Body of pancreas (tissue), 4 donors: ENCODE measurements around the gene SPG21. TPM values are rescaled to one million over a fixed set of nuclear protein-coding genes. Genes with fewer than 3 reads are reported as not detected.

ENCODE experiments used
- ATAC-seq: fragments of 150-250 bp; one replicate; pipeline ENCODE4 v1.9.1; 2016
- DNase-seq, 4 donors: peaks; one replicate each; pipeline ENCODE4 v3.0.0-alpha.2; 2019
- H3K27ac ChIP-seq, 4 donors: fragments of 200-600 bp; sonication (generic); 1 replicate in 3 of 4; 2 replicates in 1 of 4; pipeline versions ENCODE4 v1.5.1 to v1.6.1; 2016 to 2019; ENCODE audit warnings: mild to moderate bottlenecking in 1 of 4, mixed read lengths in 1 of 4, moderate library complexity in 1 of 4
- H3K27me3 ChIP-seq, 2 donors: fragments of 200-600 bp; sonication (generic); one replicate each; pipeline ENCODE4 v1.6.0; 2016; ENCODE audit warnings: mild to moderate bottlenecking in 1 of 2
- H3K36me3 ChIP-seq, 2 donors: fragments of 200-600 bp; sonication (generic); replicated peaks in 1 of 2; 2 replicates each; pipeline ENCODE4 v1.5.1; 2016; ENCODE audit warnings: low read depth in 2 of 2; ENCODE audit not compliant: insufficient read depth in 1 of 2
- H3K4me1 ChIP-seq: fragments of 200-600 bp; sonication (generic); one replicate; pipeline ENCODE4 v1.6.0; 2016
- H3K4me3 ChIP-seq, 2 donors: fragments of 200-600 bp; sonication (generic); 1 replicate in 1 of 2; 2 replicates in 1 of 2; pipeline ENCODE4 v1.5.1; 2016 to 2019
- H3K9me3 ChIP-seq, 3 donors: fragments of 200-600 bp; sonication (generic); 1 replicate in 2 of 3; 2 replicates in 1 of 3; pipeline ENCODE4 v1.5.1; 2016
- CTCF ChIP-seq, 7 experiments: fragments of 450-650 bp in 4 of 7; fragments of 200-600 bp in 3 of 7; sonication (generic) in 3 of 7; IDR thresholded peaks; one replicate each; pipeline ENCODE4 v1.5.1; 2016 to 2019; ENCODE audit warnings: antibody characterized with exemption in 7 of 7
- POLR2A ChIP-seq, 3 donors: fragments of 450-650 bp; IDR thresholded peaks; one replicate each; pipeline ENCODE4 v1.6.1; 2016; ENCODE audit warnings: antibody characterized with exemption in 3 of 3, mild to moderate bottlenecking in 2 of 3
- WGBS, 2 donors: methylation state at CpG; one replicate each; pipeline ENCODE4 v1.1.5; 2017; 5-methylcytosine and 5-hydroxymethylcytosine counted together
- intact Hi-C: fragments of 100-400 bp; cut with DNase I; formaldehyde crosslinking; loops from one replicate; pipeline ENCODE4 v1.15.1; 2023
- total RNA-seq, 2 donors: library from RNA; depleted of rRNA; stranded (reverse); fragments of >200 nt; gene quantifications; one replicate each; pipeline ENCODE4 v1.1.0, GENCODE V29; 2016

SPG21 gene
- total RNA-seq, 2 donors from 2014 or later: 33.0 to 46.4 TPM

- TF ChIP-seq POLR2A (IDR thresholded peaks at IDR 0.05) (no peak), CTCF (IDR thresholded peaks at IDR 0.05) (no peak)
- Histone ChIP-seq H3K4me3 (no peak overlapping the region), H3K4me1 (no peaks in the 10 kb centered on the region), H3K27me3 (no peaks in the 10 kb centered on the region), H3K36me3 (no peaks in the 10 kb centered on the region), H3K9me3 (no peaks in the 10 kb centered on the region), H3K27ac (no peak overlapping the region)
- ATAC-seq (no peak), DNase-seq (no peak)
- WGBS, 2 donors: 76 to 78% methylated on average over 8 to 11 of the region's 11 CpGs
- intact Hi-C loops: no loop called here
Measured at GRCh38 chr15:64930778-64931371, 58.8 kb downstream of the SPG21 start.

GRCh38 chr15:64930019-64930652 is 59.6 kb downstream of the SPG21 start:
- no peaks in the 10 kb centered on the region for H3K36me3 ChIP-seq
- TF ChIP-seq POLR2A (IDR thresholded peaks at IDR 0.05) (no peak), CTCF (IDR thresholded peaks at IDR 0.05) (no peak)

GRCh38 chr15:64928626-64929220 is 61.0 kb downstream of the SPG21 start:
- no peak for DNase-seq
- no peaks in the 10 kb centered on the region for H3K4me1 ChIP-seq
- no peak for TF ChIP-seq POLR2A (IDR thresholded peaks at IDR 0.05)
- no peak for TF ChIP-seq CTCF (IDR thresholded peaks at IDR 0.05)

More at GRCh38 chr15:64930019-64930652, 59.6 kb downstream of the SPG21 start:
- ATAC-seq: no peak
- no peaks in the 10 kb centered on the region for H3K4me1 ChIP-seq
- WGBS, 2 donors: 84 to 86% methylated on average over 10 of the region's 10 CpGs
- no peak for DNase-seq
- no peaks in the 10 kb centered on the region for H3K9me3 ChIP-seq
- intact Hi-C loops: no loop called here
- no peak overlapping the region for H3K4me3 ChIP-seq
- no peaks in the 10 kb centered on the region for H3K27me3 ChIP-seq
- H3K27ac ChIP-seq: no peak overlapping the region

GRCh38 chr15:64926661-64927060 is 63.1 kb downstream of the SPG21 start:
- Histone ChIP-seq H3K4me3 (no peak overlapping the region), H3K36me3 (no peaks in the 10 kb centered on the region), H3K4me1 (no peaks in the 10 kb centered on the region), H3K9me3 (no peaks in the 10 kb centered on the region), H3K27me3 (no peaks in the 10 kb centered on the region), H3K27ac (no peak overlapping the region)
- 84 to 86% methylated on average over 4 to 8 of the region's 8 CpGs for WGBS, 2 donors
- intact Hi-C loops: no loop called here
- ATAC-seq: no peak
- no peak for DNase-seq
- no peak for TF ChIP-seq CTCF (IDR thresholded peaks at IDR 0.05)
- no peak for TF ChIP-seq POLR2A (IDR thresholded peaks at IDR 0.05)

More at GRCh38 chr15:64928626-64929220, 61.0 kb downstream of the SPG21 start:
- Histone ChIP-seq H3K27me3 (no peaks in the 10 kb centered on the region), H3K4me3 (no peak overlapping the region), H3K36me3 (no peaks in the 10 kb centered on the region), H3K27ac (no peak overlapping the region), H3K9me3 (no peaks in the 10 kb centered on the region)
- intact Hi-C loops: no loop called here
- WGBS, 2 donors: 93 to 97% methylated on average over 9 to 10 of the region's 10 CpGs
- no peak for ATAC-seq
